Pons (tissue), 1 donor: ENCODE data around the gene SPIRE2.
"Not testable (repeated sequence)": the region's sequence is repeated elsewhere in the genome, so short reads cannot be mapped to it uniquely, and the experiment has no call there.

ENCODE experiments used
- DNase-seq: peaks from one replicate; pipeline ENCODE4 v3.0.0-alpha.2; 2016; ENCODE audit warnings: low spot score

Gene SPIRE2

DNA sequence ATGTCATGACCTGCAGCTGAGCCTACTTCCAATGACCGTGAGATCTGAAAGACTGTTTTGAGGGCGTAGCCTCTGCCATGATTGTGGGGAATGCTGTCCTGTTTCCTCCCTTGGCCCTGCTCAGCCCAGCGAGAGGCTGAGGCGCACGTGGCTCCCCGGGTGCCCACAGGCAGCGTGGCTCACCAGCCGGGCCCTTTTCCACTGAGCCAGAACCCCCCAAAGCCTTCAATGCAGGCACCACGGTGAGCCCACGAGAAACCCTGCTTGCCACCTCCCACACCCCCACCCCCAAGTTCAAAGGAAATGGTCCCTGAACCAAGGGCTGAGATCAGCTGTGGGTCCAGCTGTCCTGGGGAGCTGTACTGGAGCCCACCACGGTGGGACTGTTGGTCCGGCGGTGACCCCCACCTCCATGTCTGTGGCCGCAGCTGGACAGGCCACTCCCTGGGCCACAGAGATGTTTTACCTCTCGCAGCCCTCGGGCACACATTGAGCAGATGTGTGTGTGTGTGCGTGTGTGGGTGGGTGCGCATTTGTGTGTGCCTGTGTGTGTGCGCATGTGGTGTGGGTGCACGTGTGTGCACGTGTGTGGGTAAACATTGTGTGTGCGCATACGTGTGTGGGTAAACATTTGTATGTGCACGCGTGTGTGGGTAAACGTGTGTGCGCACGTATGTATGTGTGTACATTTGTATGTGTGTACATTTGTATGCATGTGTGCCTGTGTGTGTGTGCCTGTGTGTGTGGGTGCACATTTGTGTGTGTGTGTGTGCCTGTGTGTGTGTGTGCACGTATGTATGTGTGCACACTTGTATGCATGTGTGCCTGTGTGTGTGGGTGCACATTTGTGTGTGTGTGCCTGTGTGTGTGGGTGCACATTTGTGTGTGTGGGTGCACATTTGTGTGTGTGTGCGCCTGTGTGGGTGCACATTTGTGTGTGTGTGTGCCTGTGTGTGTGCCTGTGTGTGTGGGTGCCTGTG lies 85.4 kb downstream of the SPIRE2 start:
- no peak for DNase-seq

DNA sequence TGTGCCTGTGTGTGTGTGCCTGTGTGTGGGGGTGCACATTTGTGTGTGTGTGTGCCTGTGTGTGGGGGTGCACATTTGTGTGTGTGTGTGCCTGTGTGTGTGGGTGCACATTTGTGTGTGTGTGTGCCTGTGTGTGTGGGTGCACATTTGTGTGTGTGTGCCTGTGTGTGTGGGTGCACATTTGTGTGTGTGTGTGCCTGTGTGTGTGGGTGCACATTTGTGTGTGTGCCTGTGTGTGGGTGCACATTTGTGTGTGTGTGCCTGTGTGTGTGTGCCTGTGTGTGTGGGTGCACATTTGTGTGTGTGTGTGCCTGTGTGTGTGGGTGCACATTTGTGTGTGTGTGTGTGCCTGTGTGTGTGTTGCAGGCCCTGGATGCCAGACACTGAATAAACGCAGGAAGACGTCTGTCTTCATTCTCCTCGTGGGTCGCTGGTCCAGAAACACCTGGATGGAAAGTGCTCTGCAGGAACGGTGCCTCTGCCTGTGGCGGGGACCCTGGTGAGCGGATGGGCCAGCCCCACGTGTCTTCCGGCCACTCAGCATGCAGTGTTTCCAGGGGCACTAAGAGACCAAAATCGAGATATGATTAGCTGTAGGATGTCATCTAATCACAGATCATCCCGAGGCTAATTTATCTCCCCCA lies 86.5 kb downstream of the SPIRE2 start:
- DNase-seq: not testable (repeated sequence)

DNA sequence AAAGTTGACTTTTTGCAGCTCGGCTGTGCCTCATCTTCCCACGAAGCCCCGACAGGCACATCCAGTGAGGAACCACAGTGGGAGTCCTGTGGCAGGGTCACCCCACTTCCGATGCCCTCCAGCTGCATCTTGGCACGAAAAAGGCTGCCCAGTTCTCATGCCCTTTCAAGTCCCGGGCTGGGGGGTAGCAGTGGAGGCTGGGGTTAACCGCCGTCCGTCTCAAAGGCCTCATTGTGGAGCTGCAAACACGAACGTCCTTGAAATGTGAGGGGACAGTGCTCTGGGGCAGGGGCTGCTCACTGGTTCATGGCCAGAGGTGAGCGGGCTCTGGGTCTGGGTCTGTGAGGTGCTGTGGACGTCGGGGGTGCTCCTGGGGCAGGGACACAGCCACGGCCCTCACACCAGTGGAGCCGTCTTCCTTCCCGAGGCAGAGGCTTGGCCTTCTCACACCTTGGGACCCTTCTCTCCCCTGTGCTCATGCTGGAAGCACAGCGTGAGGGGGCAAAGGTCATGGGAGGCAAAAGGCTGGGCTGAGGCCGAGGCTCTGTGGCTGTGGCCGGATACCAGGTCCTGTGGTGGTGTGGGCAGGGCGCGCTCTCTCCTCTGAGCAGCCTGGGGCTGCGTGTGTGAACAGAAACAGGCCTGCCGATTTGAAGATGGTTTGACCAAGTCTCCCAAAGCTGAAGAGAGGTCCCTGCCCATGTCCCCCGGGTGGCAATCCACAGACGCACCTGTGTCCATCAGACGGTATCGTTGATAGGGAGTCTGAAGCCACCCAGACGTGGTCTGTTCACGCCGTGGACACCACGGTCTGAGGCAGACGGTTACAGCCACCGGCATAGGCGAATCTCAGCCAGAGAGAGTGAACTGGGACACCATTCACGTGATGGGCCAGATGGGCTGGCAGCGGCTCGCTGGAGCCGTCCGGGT lies 87.3 kb downstream of the SPIRE2 start:
- DNase-seq: no peak

DNA sequence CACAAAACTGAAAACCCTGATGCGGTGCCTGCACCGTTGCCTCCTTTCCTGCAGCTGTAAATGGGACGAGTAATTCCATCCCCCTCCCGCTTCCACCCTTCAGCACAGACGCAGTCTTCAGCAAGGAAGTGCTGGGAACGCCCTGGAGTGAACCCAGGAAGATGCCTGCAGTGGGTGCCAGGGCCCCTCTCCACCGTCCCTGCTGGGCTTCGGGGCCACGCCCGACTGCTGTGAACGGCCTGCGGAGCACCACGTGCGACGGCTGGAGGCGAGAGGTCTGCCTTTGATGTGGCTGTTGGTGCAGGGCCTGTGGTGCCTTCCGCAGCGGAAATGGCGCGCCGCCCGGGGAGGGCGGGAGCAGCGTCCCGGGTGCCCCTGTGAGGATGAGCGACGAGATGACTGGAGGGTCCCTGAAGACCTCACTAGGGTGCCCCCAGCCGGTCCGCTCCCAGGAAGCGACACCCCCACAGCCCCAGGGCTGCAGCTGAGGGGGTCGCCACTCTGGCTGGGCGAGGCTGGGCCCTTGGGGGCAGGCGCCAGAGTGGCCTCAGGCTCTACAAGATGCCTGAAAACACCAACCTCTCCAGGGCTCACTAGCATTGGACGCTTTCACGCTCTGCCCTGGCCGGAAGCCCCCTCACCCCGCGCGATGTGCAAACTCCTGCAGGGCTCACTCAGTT lies 89.6 kb downstream of the SPIRE2 start:
- no peak for DNase-seq

DNA sequence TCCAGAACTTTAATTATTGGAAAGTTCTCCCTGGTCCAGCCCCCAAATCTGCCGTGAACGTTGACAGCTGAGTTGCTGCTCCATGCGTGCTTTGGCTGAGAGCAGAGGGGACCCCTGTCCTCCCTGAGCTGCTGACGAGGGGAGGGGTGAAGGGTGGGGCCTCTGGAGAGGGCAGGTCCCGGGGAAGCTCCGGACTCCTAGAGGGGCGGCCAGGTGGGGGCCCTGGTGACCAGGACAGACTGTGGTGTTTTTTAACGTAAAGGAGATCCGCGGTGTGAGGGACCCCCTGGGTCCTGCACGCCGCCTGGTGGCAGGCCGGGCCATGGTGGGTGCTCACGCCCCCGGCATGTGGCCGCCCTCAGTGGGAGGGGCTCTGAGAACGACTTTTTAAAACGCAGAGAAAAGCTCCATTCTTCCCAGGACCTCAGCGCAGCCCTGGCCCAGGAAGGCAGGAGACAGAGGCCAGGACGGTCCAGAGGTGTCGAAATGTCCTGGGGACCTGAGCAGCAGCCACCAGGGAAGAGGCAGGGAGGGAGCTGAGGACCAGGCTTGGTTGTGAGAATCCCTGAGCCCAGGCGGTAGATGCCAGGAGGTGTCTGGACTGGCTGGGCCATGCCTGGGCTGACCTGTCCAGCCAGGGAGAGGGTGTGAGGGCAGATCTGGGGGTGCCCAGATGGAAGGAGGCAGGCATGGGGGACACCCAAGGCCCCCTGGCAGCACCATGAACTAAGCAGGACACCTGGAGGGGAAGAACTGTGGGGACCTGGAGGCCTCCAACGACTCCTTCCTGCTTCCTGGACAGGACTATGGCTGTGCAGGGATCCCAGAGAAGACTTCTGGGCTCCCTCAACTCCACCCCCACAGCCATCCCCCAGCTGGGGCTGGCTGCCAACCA lies 90.4 kb downstream of the SPIRE2 start, which contains the start of gene MC1R:
MC1R (plus strand) TSS at position 410 of the 895 bp plus-strand sequence; CDS start at position 807, 397 bp downstream.
- DNase-seq: no peak

DNA sequence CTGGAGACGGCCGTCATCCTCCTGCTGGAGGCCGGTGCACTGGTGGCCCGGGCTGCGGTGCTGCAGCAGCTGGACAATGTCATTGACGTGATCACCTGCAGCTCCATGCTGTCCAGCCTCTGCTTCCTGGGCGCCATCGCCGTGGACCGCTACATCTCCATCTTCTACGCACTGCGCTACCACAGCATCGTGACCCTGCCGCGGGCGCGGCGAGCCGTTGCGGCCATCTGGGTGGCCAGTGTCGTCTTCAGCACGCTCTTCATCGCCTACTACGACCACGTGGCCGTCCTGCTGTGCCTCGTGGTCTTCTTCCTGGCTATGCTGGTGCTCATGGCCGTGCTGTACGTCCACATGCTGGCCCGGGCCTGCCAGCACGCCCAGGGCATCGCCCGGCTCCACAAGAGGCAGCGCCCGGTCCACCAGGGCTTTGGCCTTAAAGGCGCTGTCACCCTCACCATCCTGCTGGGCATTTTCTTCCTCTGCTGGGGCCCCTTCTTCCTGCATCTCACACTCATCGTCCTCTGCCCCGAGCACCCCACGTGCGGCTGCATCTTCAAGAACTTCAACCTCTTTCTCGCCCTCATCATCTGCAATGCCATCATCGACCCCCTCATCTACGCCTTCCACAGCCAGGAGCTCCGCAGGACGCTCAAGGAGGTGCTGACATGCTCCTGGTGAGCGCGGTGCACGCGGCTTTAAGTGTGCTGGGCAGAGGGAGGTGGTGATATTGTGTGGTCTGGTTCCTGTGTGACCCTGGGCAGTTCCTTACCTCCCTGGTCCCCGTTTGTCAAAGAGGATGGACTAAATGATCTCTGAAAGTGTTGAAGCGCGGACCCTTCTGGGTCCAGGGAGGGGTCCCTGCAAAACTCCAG lies 91.5 kb downstream of the SPIRE2 start:
- no peak for DNase-seq

DNA sequence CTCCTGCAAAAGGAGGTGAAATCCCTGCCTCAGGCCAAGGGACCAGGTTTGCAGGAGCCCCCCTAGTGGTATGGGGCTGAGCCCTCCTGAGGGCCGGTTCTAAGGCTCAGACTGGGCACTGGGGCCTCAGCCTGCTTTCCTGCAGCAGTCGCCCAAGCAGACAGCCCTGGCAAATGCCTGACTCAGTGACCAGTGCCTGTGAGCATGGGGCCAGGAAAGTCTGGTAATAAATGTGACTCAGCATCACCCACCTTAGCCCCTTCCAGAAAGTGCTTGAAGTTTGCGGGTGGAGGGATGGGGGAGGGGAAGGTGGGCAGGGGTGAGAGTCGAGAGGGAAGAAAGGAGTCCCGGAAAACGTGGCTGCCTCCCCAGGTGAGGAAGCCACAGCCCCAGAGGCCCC lies 92.4 kb downstream of the SPIRE2 start:
- DNase-seq: no peak
